Stimulated activated effector memory CD8-positive, alpha-beta T cell treated with anti-CD3 and anti-CD28 coated beads, Interleukin-12 subunit alpha, Interleukin-12 subunit beta, amount 100 ng/mL, for 72 hours (primary cell): Measurements from ENCODE around the gene QRFP.

Source experiments
- ATAC-seq: fragments of 150-1000 bp; cut with Tn5 transposase; 2 replicates; pipeline ENCODE4 v1.10.0; 2021
- DNase-seq, 2 donors: peaks; one replicate each; pipeline ENCODE4 v3.0.0; 2021 to 2022; ENCODE audit warnings: low spot score in 2 of 2
- H3K27ac Mint-ChIP-seq: one replicate; pipeline ENCODE4 v1.8.0; 2022; ENCODE audit warnings: mild to moderate bottlenecking, mixed read lengths
- H3K36me3 Mint-ChIP-seq: one replicate; pipeline ENCODE4 v1.8.0; 2022; ENCODE audit warnings: mild to moderate bottlenecking, mixed read lengths
- H3K4me1 Mint-ChIP-seq: one replicate; pipeline ENCODE4 v1.8.0; 2022; ENCODE audit warnings: mixed read lengths
- H3K4me3 Mint-ChIP-seq: one replicate; pipeline ENCODE4 v1.8.0; 2022; ENCODE audit warnings: mild to moderate bottlenecking, mixed read lengths
- H3K9me3 Mint-ChIP-seq: one replicate; pipeline ENCODE4 v1.8.0; 2022; ENCODE audit warnings: mixed read lengths

QRFP gene

GRCh38 chr9:130936285-130937117, 39.9 kb upstream of the QRFP start:
- no peak overlapping the region for H3K4me3 Mint-ChIP-seq
- no peak for ATAC-seq

DNA sequence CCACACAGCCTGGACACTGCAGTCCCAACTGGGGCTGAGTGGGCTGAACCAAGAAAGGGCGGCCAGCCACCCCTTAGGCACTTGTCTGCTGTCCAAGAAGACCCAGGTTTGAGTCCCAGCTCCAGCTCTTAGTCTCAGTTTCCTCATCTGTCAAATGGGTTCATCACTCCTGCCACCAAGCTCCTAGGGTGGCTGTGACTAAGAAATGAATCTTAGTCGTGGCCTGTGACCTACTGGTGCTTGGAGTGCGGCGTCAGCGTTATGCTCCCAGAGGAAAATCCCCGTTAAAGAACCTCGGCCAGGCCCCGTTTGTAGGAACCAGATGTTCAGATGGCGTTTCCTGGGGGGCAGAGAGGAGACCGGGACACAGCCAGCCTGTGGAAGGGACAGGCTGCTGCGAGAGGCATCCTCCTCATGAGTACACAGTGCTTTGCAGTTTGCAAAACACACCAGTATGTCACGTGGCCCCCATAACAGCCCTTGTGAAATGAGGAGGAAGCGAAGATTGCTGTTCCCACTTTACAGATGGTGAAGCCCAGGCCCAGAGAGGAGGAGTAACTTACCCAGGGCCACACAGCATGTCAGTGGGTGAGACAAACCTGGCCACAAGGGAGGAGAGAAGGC, 39.1 kb upstream of the QRFP start:
- ATAC-seq (no peak), DNase-seq (no peak)
- Mint-ChIP-seq H3K4me1 (peaks cover 5% of the 10 kb centered on the region), H3K9me3 (no peaks in the 10 kb centered on the region), H3K36me3 (no peaks in the 10 kb centered on the region), H3K4me3 (no peak overlapping the region), H3K27ac (no peak overlapping the region)

More at GRCh38 chr9:130936285-130937117, 39.9 kb upstream of the QRFP start:
- H3K9me3 Mint-ChIP-seq = no peaks in the 10 kb centered on the region
- no peak for DNase-seq
- H3K4me1 Mint-ChIP-seq = peaks cover 9% of the 10 kb centered on the region
- no peaks in the 10 kb centered on the region for H3K36me3 Mint-ChIP-seq
- H3K27ac Mint-ChIP-seq = no peak overlapping the region

DNA sequence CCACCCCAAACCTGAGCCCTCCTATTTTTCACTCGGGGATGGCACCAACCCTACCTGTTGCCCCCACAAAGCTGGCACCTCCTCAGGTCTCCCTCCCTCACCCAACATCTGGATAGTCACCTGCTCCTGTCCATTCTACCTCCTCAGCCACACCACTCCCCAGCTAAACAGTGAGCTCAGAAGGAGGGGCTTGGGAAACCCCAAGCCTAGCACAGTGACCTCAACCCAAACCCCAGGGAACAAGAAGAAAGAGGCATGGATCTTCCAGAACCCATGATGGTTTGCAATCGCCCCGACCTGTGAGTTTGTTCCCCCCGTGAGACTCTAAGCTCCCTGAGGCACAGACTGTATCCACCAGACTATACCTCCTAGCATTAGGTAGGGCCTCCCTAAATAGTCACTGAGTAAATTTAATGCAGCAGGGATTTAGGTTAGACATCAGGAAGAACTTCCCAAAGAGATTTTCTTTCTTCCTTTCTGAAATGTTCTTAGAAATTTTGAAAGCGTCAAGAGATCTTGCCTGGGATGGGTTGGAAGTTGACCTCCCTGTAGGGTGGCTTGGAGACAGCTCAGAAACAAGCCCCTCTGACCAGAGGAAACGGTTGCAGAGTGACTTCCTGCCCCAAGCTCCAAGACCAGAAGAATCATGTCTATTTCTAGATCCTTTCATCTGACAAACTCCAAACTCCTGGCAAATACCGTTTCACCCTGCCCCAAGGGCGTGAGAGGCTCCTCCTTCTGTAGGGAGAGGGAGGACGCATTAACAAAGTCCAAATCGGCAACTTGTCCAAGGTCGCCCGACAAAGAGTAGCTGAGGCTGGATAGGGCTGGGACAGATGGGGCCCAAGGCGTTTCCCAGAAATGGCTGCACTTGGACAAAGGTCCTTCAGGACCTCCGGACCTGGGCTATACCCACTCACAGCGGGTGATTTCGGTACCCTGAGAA, 38.4 kb upstream of the QRFP start:
- H3K27ac Mint-ChIP-seq = no peak overlapping the region
- H3K9me3 Mint-ChIP-seq = no peaks in the 10 kb centered on the region
- H3K36me3 Mint-ChIP-seq = peaks cover 6% of the 10 kb centered on the region
- ATAC-seq (no peak), DNase-seq (no peak)
- no peaks in the 10 kb centered on the region for H3K4me1 Mint-ChIP-seq
- no peak overlapping the region for H3K4me3 Mint-ChIP-seq

DNA sequence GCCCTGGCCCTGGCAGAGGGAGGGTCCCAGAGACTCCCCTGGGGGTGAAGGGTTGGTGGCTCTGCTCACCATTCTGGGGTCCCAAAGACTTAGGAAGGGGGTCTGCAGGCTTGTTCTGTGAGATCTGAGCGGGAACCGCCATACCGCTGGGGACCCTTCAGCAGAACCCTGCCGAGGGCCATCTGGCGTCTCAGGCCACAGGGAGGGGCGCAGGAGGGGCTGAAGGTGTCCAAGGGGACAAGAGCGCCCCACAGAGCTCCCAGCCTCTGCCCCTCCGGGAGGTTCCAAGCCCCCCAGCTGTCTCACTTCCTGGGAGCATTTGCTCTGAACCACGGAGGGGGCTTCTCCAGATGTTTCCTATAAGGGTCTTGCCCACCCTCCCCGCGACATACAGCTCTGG, 37.6 kb upstream of the QRFP start:
- Mint-ChIP-seq H3K9me3 (no peaks in the 10 kb centered on the region), H3K36me3 (peaks cover 6% of the 10 kb centered on the region), H3K4me3 (no peak overlapping the region), H3K4me1 (no peaks in the 10 kb centered on the region), H3K27ac (no peak overlapping the region)
- ATAC-seq = no peak
- no peak for DNase-seq

- H3K27ac Mint-ChIP-seq = no peak overlapping the region
- H3K9me3 Mint-ChIP-seq = no peaks in the 10 kb centered on the region
- H3K4me3 Mint-ChIP-seq = no peak overlapping the region
- no peaks in the 10 kb centered on the region for H3K4me1 Mint-ChIP-seq
- DNase-seq (no peak), ATAC-seq (no peak)
- peaks cover 6% of the 10 kb centered on the region for H3K36me3 Mint-ChIP-seq
These were observed 36.8 kb upstream of the QRFP start for GRCh38 chr9:130933114-130934046.

GRCh38 chr9:130932255-130933079, 35.9 kb upstream of the QRFP start:
- no peak for ATAC-seq
- DNase-seq = no peak
- H3K27ac Mint-ChIP-seq = no peak overlapping the region
- H3K36me3 Mint-ChIP-seq = peaks cover 6% of the 10 kb centered on the region
- no peaks in the 10 kb centered on the region for H3K4me1 Mint-ChIP-seq
- no peak overlapping the region for H3K4me3 Mint-ChIP-seq
- H3K9me3 Mint-ChIP-seq = no peaks in the 10 kb centered on the region

- Mint-ChIP-seq H3K27ac (no peak overlapping the region), H3K4me1 (no peaks in the 10 kb centered on the region), H3K9me3 (no peaks in the 10 kb centered on the region), H3K4me3 (no peak overlapping the region), H3K36me3 (peaks cover 6% of the 10 kb centered on the region)
- no peak for ATAC-seq
- DNase-seq = no peak
These were observed 35.1 kb upstream of the QRFP start for GRCh38 chr9:130931508-130932254.

DNA sequence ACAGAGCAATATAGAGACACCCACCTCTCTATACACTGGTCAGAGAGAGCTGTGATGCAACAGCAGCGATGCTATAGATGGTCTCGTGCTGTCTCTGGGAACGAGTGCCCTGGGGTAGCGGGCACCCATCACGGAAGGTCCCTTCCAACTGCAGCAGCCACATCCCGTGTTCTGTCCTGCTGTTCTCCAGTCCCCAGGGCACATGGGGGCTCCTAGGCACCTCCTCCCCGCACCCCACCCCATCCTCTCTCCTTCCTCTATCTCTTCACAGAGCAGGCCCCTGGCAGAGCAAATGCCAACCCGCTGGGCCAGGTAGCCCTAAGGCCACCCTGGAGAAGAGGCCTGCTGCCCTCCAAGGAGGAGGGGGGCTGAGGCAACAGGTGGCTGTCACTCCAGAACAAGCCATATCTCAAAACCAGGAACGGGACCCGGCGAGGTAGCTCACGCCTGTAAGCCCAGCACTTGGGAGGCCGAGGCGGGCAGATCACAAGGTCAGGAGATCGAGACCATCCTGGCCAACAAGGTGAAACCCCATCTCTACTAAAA, 34.3 kb upstream of the QRFP start:
- H3K9me3 Mint-ChIP-seq = no peaks in the 10 kb centered on the region
- H3K4me3 Mint-ChIP-seq = no peak overlapping the region
- no peak overlapping the region for H3K27ac Mint-ChIP-seq
- H3K36me3 Mint-ChIP-seq = peaks cover 6% of the 10 kb centered on the region
- ATAC-seq = no peak
- H3K4me1 Mint-ChIP-seq = no peaks in the 10 kb centered on the region
- DNase-seq = no peak

- DNase-seq (no peak), ATAC-seq (no peak)
- no peak overlapping the region for H3K4me3 Mint-ChIP-seq
- H3K4me1 Mint-ChIP-seq = no peaks in the 10 kb centered on the region
- H3K9me3 Mint-ChIP-seq = no peaks in the 10 kb centered on the region
- peaks cover 6% of the 10 kb centered on the region for H3K36me3 Mint-ChIP-seq
- H3K27ac Mint-ChIP-seq = no peak overlapping the region
These were observed 33.7 kb upstream of the QRFP start for GRCh38 chr9:130930132-130930803.

- ATAC-seq (no peak), DNase-seq (no peak)
- Mint-ChIP-seq H3K9me3 (no peaks in the 10 kb centered on the region), H3K4me1 (no peaks in the 10 kb centered on the region), H3K36me3 (peaks cover 6% of the 10 kb centered on the region), H3K27ac (no peak overlapping the region), H3K4me3 (no peak overlapping the region)
These were observed 33.0 kb upstream of the QRFP start for GRCh38 chr9:130929571-130930038.

GRCh38 chr9:130927995-130928900, 31.6 kb upstream of the QRFP start:
- no peak overlapping the region for H3K4me3 Mint-ChIP-seq
- peaks cover 6% of the 10 kb centered on the region for H3K36me3 Mint-ChIP-seq
- no peak overlapping the region for H3K27ac Mint-ChIP-seq
- DNase-seq = no peak
- ATAC-seq = peak; percentile 32
- no peaks in the 10 kb centered on the region for H3K9me3 Mint-ChIP-seq
- H3K4me1 Mint-ChIP-seq = no peaks in the 10 kb centered on the region

- Mint-ChIP-seq H3K36me3 (peaks cover 6% of the 10 kb centered on the region), H3K9me3 (no peaks in the 10 kb centered on the region), H3K4me1 (no peaks in the 10 kb centered on the region), H3K27ac (no peak overlapping the region), H3K4me3 (no peak overlapping the region)
- ATAC-seq (no peak), DNase-seq (no peak)
These were observed 30.7 kb upstream of the QRFP start for GRCh38 chr9:130927338-130927737.
